Stimulated activated CD4-positive, alpha-beta T cell treated with anti-CD3 and anti-CD28 coated beads, Interleukin-2, amount 100 ng/mL, for 4 hours (primary cell): ENCODE results near the gene EED.

Experiments used
- DNase-seq: peaks from one replicate; pipeline ENCODE4 v3.0.0-alpha.2; 2020; ENCODE audit warnings: low read depth

The EED gene

GRCh38 chr11:86244522-86245368, at the start of gene EED:
EED (plus strand) TSS chr11:86244753; CDS start chr11:86245230, 477 bp downstream.
- peak; percentile 92 for DNase-seq

- no peak for DNase-seq
Observed at GRCh38 chr11:86194998-86195397, 49.6 kb upstream of the EED start.

- no peak for DNase-seq
Observed at GRCh38 chr11:86196085-86196696, 48.4 kb upstream of the EED start.

DNA sequence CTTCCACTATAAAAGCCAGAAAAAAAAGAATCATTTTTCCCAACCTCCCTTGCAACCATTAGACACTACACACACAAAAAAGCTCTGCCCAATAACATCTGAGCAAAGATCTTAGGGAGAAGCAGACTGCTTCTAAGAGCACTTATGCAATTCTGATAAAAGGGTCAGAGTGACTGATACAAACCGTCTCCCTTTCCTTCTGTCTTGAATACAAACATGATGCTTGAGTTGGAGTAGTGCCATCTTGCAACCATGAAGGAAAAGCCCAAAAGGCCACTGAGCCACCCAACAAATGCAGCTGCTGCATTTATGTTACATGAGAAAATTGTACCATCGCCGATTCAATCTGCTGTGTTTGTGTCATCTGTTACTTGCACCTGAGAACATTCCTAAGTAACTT, 47.6 kb upstream of the EED start:
- DNase-seq = no peak

GRCh38 chr11:86197448-86197847, 47.1 kb upstream of the EED start:
- DNase-seq = no peak

DNA sequence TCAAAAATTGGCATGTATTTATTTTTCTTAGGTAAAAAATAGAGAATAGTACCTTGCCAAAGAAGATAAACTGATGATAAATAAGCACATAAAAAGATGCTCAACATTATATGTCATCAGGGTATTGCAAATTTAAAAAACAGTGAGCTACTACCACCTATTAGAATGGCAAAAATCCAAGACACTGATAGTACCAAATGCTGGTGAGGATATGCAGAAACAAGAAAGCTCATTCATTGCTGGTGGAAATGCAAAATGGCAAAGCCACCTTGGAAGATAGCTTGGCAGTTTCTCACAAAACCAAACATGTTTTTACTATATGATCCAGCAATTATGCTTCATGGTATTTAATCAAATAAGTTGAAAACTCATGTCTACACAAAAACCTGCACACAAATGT, 46.4 kb upstream of the EED start:
- DNase-seq = no peak

DNA sequence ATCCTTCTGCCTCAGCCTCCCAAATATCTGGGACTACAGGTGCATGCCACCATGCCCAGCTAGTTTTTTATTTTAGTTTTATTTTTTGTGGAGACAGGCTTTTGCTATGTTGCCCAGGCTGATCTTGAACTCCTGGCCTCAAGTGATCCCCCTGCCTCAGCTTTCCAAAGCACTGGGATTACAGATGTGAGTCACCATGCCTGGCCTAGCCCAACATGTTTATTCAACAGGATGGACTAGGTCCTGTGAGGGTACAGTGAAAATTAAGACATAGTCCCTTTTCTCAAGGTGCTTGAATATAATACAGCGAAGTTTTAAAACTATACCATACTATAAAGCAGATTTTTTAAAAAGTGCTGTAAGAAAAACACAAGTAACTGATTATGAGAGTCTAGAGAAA, 45.2 kb upstream of the EED start:
- no peak for DNase-seq

- no peak for DNase-seq
Observed at GRCh38 chr11:86201371-86201884, 43.1 kb upstream of the EED start.

GRCh38 chr11:86202013-86202336, 42.6 kb upstream of the EED start:
- no peak for DNase-seq

- no peak for DNase-seq
Observed at GRCh38 chr11:86204356-86204755, 40.2 kb upstream of the EED start.

- no peak for DNase-seq
Observed at GRCh38 chr11:86205421-86206336, 38.9 kb upstream of the EED start.

- DNase-seq = no peak
Observed at GRCh38 chr11:86206337-86206695, 38.2 kb upstream of the EED start.

GRCh38 chr11:86207413-86207812, 37.1 kb upstream of the EED start:
- no peak for DNase-seq

GRCh38 chr11:86208572-86208971, 36.0 kb upstream of the EED start:
- no peak for DNase-seq

DNA sequence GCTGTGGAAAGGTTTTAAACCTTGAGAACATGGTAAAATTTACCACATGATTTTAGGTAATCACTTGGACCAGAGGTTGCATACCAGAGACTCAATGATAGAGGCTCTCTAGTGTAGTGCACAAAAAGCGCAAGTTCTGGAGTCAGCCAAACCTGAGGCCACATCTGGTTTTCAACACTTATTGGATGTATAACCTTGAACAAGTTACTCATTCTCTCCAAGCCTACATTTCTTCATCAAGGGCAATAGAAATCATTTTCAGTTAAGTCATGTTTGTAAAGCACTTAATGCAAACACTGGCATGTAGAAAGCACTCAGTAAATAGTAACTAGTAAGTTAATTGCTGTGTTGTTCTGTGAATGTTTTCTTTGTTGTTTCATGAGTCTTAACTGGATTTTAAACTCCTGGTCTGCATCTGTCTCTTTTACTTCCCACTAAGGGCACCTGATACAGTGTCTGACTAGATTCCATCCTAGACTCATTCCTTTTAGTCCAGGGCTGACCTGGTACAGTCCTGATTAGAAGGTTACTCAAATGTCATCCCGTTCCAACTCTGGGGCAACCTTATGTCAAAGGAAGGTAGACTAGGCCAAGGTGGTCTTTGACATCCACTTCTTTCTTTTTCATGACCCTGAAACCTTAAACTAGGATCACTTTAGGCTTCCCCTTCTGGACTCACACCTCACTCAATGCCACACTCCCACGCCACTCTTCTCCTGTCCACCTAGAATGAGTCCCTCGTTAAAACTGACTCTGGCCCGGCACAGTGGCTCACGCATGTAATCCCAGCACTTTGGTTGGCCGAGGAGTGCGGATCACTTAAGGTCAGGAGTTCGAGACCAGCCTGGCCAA, 34.5 kb upstream of the EED start:
- no peak for DNase-seq

DNA sequence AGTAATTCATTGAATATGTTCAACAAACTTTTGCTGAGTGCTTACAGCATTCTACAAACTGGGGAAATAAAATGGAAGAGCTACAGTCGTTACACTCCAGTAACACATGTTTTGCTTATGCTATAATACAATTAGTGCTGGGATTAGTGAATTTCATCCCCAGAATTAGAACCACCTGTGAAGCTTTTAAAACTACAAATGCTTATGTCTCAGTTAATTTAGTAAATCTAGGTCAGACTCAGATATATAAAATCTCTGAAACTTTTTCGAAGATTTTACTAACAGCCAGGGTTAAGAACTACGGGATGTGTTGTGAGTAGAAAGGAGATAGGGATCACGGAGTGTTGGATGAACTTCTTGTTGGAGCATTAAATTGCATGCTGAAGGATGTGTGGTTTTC, 33.7 kb upstream of the EED start:
- DNase-seq = no peak

DNA sequence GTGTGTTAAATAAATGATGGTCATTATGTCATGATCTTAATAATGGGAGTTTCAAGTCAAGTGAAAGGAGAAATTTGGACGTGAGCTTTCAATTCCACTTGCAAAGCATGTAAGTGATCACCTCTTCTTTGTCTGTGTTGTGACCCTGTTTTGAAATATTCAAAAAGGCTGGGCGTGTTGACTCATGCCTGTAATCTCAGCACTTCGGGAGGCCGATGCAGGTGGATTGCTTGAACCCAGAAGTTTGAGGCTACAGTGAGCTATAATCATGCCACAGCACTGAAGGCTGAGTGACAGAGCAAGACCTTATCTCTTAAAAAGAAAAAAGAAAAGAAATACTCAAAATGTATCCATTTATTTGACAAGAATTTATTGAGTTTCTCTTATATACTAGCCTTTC, 32.9 kb upstream of the EED start:
- DNase-seq = no peak

DNA sequence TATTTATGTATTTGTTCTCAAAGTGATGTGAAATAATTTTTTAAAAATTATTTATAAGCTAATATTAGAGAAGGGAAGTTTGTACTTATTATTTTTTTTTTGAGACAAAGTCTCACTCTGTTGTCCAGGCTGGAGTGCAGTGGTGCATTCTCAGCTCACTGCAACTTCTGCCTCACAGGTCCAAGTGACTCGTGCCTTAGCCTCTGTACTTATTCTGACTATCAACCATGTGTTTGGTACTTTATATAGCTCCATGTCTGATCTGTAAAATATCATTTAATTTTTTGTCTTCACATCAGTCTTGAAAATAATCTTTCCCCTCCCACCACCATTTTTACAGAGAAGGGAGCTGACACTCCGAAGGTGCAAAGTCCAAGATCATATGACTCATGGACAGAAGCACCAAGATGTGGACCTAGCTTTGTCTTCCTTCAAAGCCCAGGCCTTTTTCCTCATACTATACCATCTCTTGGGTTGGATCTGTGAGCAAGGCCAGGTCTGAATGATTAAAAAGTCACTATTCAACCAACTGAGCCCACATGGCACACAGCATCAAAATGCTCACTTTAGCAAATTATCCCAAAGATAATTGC, 32.4 kb upstream of the EED start:
- DNase-seq = no peak

- no peak for DNase-seq
Observed at GRCh38 chr11:86214710-86215109, 29.8 kb upstream of the EED start.

DNA sequence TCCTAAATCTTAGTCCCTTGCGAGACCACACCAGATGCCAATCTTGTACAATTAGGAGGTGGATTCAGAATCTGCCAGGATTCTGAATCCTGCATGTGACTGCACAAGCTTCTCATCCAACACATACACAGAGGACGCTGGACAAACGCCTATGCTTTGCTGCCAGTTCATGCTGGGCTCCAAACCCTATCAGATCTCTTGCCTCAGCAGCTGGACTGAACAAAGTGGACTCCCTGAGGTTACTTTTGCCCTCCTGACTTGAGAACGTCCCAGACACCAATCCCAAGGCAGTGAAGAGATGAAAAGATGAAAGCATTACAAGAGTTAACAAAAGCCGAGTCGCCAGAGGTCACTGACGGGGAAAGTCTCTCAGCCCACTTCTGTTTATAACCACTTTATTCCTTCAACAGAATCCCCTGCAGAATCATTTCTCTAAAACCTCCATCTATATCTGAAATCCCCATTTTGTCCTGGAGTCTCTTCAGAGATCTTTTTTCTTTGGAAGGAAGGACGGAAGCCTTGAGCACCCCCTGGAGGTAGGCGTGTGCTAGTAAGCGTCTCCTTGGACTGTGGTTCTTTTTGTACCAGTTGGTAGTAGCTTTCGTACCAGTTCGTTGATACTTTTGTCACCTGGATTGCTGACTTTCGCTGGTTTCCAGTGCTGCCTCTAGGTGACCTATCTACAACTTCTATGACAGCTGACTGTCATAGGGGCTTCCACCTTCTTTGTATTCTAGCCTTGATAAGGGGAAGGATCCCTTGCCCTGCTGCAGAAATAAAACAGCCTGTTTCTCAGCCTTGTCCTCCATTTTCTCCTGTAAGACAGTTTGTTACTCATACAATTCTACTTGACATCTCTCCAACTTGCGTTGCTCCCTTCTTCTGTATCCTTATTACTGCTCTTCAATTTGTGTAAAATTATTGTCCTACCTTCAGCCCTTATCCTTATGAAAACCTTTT, 26.1 kb upstream of the EED start:
- peak; percentile 24 for DNase-seq
